ENCODE data around the gene PICALM. TPM values are rescaled to one million over a fixed set of nuclear protein-coding genes. Genes with fewer than 3 reads are reported as not detected.

The PICALM gene
- total and polyA plus RNA-seq, 2 of the 13 experiments (the other 11 are each of a cell fraction or from before 2014, with no cell fraction given) = 97.6 to 154 TPM

GRCh38 chr11:85988780-85989179, 80.1 kb downstream of the PICALM start:
- DNase-seq (ENCODE audit: low spot score) = no peak
- 98% methylated on average over 3 of the region's 3 CpGs for WGBS (ENCODE audit: low lambda C conversion rate)
- Histone ChIP-seq H3K9ac (ENCODE audit: insufficient read depth, low read depth, low read length) (no peak overlapping the region), H2AFZ (ENCODE audit: low read length) (no peak overlapping the region), H3K79me2 (ENCODE audit: insufficient read depth, low read length) (no peaks in the 10 kb centered on the region), H3K4me1 (ENCODE audit: insufficient read depth, low read length) (no peaks in the 10 kb centered on the region), H4K20me1 (ENCODE audit: insufficient read depth, low read length) (no peaks in the 10 kb centered on the region), H3K4me3 (replicated peaks in 1 of 3; ENCODE audit: insufficient read depth in 1 of 3, low read depth in 2 of 3, low read length in 3 of 3) (no peak overlapping the region), H3K27ac (ENCODE audit: extremely low read length, insufficient read depth, low read length) (no peak overlapping the region), H3K9me3 (ENCODE audit: low read length) (no peaks in the 10 kb centered on the region), H3K36me3 (replicated peaks in 1 of 2; ENCODE audit: control insufficient read depth in 1 of 2, insufficient read depth in 2 of 2, low read length in 2 of 2) (peaks cover 4 to 50% of the 10 kb centered on the region in 2 experiments), H3K27me3 (ENCODE audit: control insufficient read depth in 1 of 2, insufficient read depth in 2 of 2, low read length in 2 of 2) (no peaks in the 10 kb centered on the region), H3K4me2 (ENCODE audit: low read depth, low read length) (no peak overlapping the region)
- BruUV-seq (replicated peaks) = no TSS peak
- intact Hi-C loops (cut with micrococcal nuclease; ENCODE audit: unreplicated experiment) = no loop called here
- no peak for FAIRE-seq
- TF ChIP-seq RELA (CRISPR knock-in tag; IDR thresholded peaks at IDR 0.05) (no peak), BCL3 (CRISPR knock-in tag; IDR thresholded peaks at IDR 0.05) (no peak), GPN1 (CRISPR knock-in tag; IDR thresholded peaks at IDR 0.05; ENCODE audit: borderline replicate concordance) (no peak), KIAA2018 (CRISPR knock-in tag; IDR thresholded peaks at IDR 0.05; ENCODE audit: borderline replicate concordance) (no peak)
- in situ Hi-C loops (cut with HindIII; ENCODE audit: extremely low pct_ligation_motif_present, low pct_unique_long_range_greater_than_20kb) = no loop called here
- ChIA-PET CTCF (ENCODE audit: low intra/inter-chr PET ratio, low total read pairs) (no interaction called here), POLR2A (interaction anchor here (1.1 kb wide), 1 partner anchor 341 kb away, joined by 3 read pairs; the partner anchor contains the start of gene TMEM126A)
- no peak for ATAC-seq
